AG04450 (cell line): ENCODE measurements around the gene HS3ST5. TPM values are rescaled to one million over a fixed set of nuclear protein-coding genes. Genes with fewer than 3 reads are reported as not detected.
"Not testable (repeated sequence)": the region's sequence is repeated elsewhere in the genome, so short reads cannot be mapped to it uniquely, and the experiment has no call there.

Source experiments
- CTCF ChIA-PET: fragments of 300-600, 350-600 bp; formaldehyde crosslinking; extraction: SDS; loops from one replicate; lab custom pipeline; 2022; ENCODE audit warnings: antibody characterized with exemption, inconsistent platforms; lab: Charles Lee
- POLR2A ChIA-PET: fragments of 350-600 bp; formaldehyde crosslinking; extraction: SDS; loops from one replicate; lab custom pipeline; 2021; ENCODE audit warnings: antibody characterized with exemption, inconsistent platforms; lab: Yijun Ruan, JAX
- DNase-seq: peaks from one replicate; pipeline ENCODE4 v3.0.0-alpha.2; 2011; ENCODE audit warnings: low read depth, low spot score
- H3K27ac ChIP-seq: one replicate; pipeline ENCODE4 v1.5.1; 2012; ENCODE audit warnings: low read depth, low read length, control low read depth
- H3K27me3 ChIP-seq: one replicate; pipeline ENCODE4 v1.6.0; 2012; ENCODE audit warnings: low read length; ENCODE audit not compliant: control insufficient read depth, insufficient read depth
- H3K4me3 ChIP-seq: 2 replicates; pipeline ENCODE4 v1.5.1; 2011; ENCODE audit warnings: mild to moderate bottlenecking, low read depth, low read length, control low read depth
- H3K9me3 ChIP-seq: 2 replicates; pipeline ENCODE4 v1.5.1; 2012; ENCODE audit warnings: low read length; ENCODE audit not compliant: control insufficient read depth, insufficient read depth
- CTCF ChIP-seq: IDR thresholded peaks from 2 replicates; pipeline ENCODE4 v1.5.1; 2011; ENCODE audit warnings: low read depth, low read length, control low read depth, inconsistent platforms
- polyA plus RNA-seq: library from polyadenylated mRNA; depleted of rRNA; stranded (reverse); fragments of >200 nt; gene quantifications from 2 replicates; pipeline ENCODE4 v1.2.3, GENCODE V29; 2011

The HS3ST5 gene
- polyA plus RNA-seq, 1 experiment, result not detected

DNA sequence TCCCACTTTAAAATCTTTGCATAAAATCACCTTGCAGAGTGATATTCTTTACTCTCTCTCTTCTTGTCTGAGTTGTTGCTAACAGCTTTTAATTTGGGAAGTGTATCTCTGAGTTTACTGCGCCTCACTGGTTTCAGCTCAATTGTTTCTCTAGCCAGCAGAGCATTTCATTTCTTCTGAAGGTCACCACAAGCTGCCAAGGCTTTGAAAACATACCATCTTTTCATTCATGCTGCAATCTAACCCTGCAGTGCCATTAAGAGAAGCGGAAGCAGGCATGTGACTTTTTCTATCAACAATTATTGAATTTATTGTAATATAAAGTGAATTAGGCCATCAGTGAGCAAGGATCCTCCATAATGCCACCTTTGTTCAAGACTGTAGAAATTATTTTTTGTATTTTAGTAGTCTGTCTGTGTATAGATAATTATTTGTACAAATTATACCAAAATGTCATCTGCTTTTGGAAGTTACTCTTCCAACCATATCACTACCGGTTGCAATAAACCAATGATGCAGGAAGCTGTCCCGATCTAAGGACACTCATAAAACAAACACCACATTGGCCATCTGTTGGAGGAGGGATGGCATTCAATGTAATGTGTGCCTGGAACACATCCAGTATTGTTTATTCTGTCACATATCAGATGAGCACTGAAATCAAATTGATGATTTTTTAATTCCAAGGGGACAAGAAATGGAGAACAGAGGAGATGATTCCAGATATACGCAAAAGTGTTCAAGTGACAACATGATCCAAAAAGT, 26.8 kb downstream of the HS3ST5 start:
- Histone ChIP-seq H3K27me3 (no peaks in the 10 kb centered on the region), H3K27ac (no peak overlapping the region), H3K4me3 (no peak overlapping the region), H3K9me3 (no peaks in the 10 kb centered on the region)
- POLR2A ChIA-PET, result no interaction called here
- CTCF ChIA-PET, result interaction anchor here (1.0 kb wide), 1 partner anchor 13 kb away, joined by 3 read pairs; no protein-coding TSS in a partner anchor
- no peak for TF ChIP-seq CTCF
- DNase-seq, result no peak

DNA sequence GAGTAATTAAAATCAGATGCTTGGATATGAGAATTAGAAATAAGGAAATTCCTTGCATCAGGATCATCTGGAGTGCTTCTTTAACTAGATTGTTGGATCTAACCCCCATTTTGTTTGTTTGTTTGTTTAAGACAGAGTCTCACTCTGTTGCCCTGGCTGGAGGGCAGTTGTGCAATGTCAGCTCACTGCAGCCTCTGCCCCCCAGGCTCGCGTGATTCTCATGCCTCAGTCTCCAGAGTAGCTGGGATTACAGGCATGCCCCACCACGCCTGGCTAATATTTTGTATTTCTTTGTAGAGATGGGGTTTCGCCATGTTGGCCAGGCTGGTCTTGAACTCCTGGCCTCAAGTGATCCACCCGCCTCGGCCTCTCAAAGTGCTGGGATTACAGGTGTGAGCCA, 29.0 kb downstream of the HS3ST5 start:
- H3K27ac ChIP-seq, H3K4me3 ChIP-seq, POLR2A ChIA-PET, H3K27me3 ChIP-seq, DNase-seq, H3K9me3 ChIP-seq: not testable (repeated sequence)
- CTCF ChIA-PET, result interaction anchor here (1.0 to 1.1 kb wide), 2 partner anchors 9 to 319 kb away, joined by 3 read pairs; no protein-coding TSS in a partner anchor

DNA sequence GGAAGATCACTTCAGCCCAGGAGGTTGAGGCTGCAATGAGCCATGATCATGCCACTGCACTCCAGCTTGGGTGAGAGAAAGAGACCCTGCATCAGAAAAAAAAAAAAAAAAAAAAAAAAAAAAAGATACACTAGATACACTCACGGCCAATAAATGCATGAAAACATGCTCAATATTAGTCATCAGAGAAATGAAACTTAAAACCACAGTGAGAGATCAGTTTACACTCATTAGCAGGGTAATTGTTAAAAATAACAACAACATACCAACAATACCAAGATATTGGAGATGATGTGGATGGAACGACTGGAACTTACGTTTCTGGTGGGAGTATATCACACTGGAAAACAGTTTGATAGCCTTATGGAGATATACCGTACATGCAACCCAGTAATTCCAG, 29.9 kb downstream of the HS3ST5 start:
- Histone ChIP-seq H3K9me3 (no peaks in the 10 kb centered on the region), H3K27ac (no peak overlapping the region), H3K27me3 (no peaks in the 10 kb centered on the region), H3K4me3 (no peak overlapping the region)
- TF ChIP-seq CTCF, result no peak
- ChIA-PET POLR2A (no interaction called here), CTCF (interaction anchor here (1.0 kb wide), 1 partner anchor 9 kb away, joined by 3 read pairs; no protein-coding TSS in a partner anchor)
- no peak for DNase-seq

DNA sequence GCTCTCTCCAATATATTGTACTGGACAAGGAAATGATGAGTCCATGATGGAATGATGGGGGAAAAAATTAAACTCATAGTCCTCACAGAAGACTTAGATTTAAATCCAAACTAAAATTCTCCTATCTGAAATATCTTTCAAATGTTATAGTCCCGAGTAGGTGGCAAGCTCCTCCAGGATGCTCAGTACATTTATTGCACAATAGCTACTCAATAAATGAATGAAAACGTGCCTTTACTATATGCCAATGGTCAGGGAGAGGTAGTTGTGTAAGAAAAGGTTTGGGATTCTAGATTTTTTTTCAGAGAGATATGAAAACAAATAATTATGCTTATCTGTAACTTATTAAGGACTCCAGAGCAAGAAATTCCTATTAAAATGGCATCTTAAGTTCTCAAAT, 32.8 kb downstream of the HS3ST5 start:
- no peak for DNase-seq
- Histone ChIP-seq H3K4me3 (no peak overlapping the region), H3K27me3 (no peaks in the 10 kb centered on the region), H3K9me3 (no peaks in the 10 kb centered on the region), H3K27ac (no peak overlapping the region)
- ChIA-PET CTCF (interaction anchor here (1.8 kb wide), 1 partner anchor 315 kb away, joined by 3 read pairs; no protein-coding TSS in a partner anchor), POLR2A (no interaction called here)
- no peak for TF ChIP-seq CTCF

- H3K9me3 ChIP-seq, result no peaks in the 10 kb centered on the region
- CTCF ChIA-PET, result interaction anchor here (0.6 to 3.7 kb wide), 21 partner anchors 9 to 324 kb away, joined by 3 to 91 read pairs (median 5); no protein-coding TSS in a partner anchor
- H3K27me3 ChIP-seq, result no peaks in the 10 kb centered on the region
- TF ChIP-seq CTCF, result peak; percentile 61
- H3K4me3 ChIP-seq, result no peak overlapping the region
- peak; percentile 7 for DNase-seq
- POLR2A ChIA-PET, result interaction anchor here (0.6 kb wide), 1 partner anchor 198 kb away, joined by 3 read pairs; no protein-coding TSS in a partner anchor
- H3K27ac ChIP-seq, result no peak overlapping the region
Measured at GRCh38 chr6:114304304-114304887, 38.4 kb downstream of the HS3ST5 start.
